Thyroid gland (tissue), 4 donors: ENCODE results near the gene LRRC30.

Source experiments
- POLR2A ChIP-seq, 2 donors: fragments of 450-650 bp; IDR thresholded peaks; one replicate each; pipeline ENCODE4 v1.6.1; 2017; ENCODE audit warnings: antibody characterized with exemption in 2 of 2, mild to moderate bottlenecking in 2 of 2, moderate library complexity in 1 of 2
- TF ChIP-seq, protein P1 (sequence below), 6 experiments: fragments of 200-600 bp in 3 of 6; fragments of 450-650 bp in 3 of 6; sonication (generic) in 3 of 6; IDR thresholded peaks; one replicate each; pipeline ENCODE4 v1.5.1; 2016 to 2019; ENCODE audit warnings: antibody characterized with exemption in 6 of 6, mild to moderate bottlenecking in 2 of 6, inconsistent platforms in 1 of 6, moderate library complexity in 1 of 6

GRCh38 chr18:7257426-7257740 lies 26.5 kb downstream of the LRRC30 start:
- TF ChIP-seq, protein P1, sequence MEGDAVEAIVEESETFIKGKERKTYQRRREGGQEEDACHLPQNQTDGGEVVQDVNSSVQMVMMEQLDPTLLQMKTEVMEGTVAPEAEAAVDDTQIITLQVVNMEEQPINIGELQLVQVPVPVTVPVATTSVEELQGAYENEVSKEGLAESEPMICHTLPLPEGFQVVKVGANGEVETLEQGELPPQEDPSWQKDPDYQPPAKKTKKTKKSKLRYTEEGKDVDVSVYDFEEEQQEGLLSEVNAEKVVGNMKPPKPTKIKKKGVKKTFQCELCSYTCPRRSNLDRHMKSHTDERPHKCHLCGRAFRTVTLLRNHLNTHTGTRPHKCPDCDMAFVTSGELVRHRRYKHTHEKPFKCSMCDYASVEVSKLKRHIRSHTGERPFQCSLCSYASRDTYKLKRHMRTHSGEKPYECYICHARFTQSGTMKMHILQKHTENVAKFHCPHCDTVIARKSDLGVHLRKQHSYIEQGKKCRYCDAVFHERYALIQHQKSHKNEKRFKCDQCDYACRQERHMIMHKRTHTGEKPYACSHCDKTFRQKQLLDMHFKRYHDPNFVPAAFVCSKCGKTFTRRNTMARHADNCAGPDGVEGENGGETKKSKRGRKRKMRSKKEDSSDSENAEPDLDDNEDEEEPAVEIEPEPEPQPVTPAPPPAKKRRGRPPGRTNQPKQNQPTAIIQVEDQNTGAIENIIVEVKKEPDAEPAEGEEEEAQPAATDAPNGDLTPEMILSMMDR (IDR thresholded peaks at IDR 0.05) = no peak
- no peak for TF ChIP-seq POLR2A (IDR thresholded peaks at IDR 0.05)
